Endothelial cell of umbilical vein (primary cell): Measurements from ENCODE around the gene ARHGAP42. TPM values are rescaled to one million over a fixed set of nuclear protein-coding genes. Genes with fewer than 3 reads are reported as not detected.

Experiments used
- BruUV-seq: library from RNA; stranded (reverse); fragments of 400-500 nt; replicated peaks from 2 replicates; lab custom pipeline; 2021; lab: Mats Ljungman, UMichigan
- CTCF ChIA-PET: fragments of 300-600, 350-600 bp; sonication (Branson Sonifier 250); formaldehyde crosslinking; loops from one replicate; lab custom pipeline; 2021; ENCODE audit warnings: antibody characterized with exemption, inconsistent platforms; lab: Charles Lee
- POLR2A ChIA-PET: fragments of 300-600, 350-600 bp; sonication (Branson Sonifier 250); formaldehyde crosslinking; loops from one replicate; lab custom pipeline; 2021; ENCODE audit warnings: antibody characterized with exemption, inconsistent platforms; lab: Charles Lee
- DNase-seq: peaks from one replicate; pipeline ENCODE4 v3.0.0-alpha.2; 2011; ENCODE audit warnings: low read depth, low spot score
- FAIRE-seq: peaks from 2 replicates; lab custom pipeline; 2011; peaks lifted over from hg19 to GRCh38; lab: Jason Lieb, UNC
- H2AFZ ChIP-seq: 2 replicates; pipeline ENCODE4 v1.6.0; 2012; ENCODE audit warnings: low read depth, low read length, control low read depth, inconsistent platforms
- H3K27ac ChIP-seq: 2 replicates; pipeline ENCODE4 v1.5.1; 2011; ENCODE audit warnings: low read depth, mild to moderate bottlenecking, control low read depth, low read length, moderate library complexity; ENCODE audit not compliant: insufficient read depth
- H3K27me3 ChIP-seq, 2 experiments: 2 replicates each; pipeline versions ENCODE4 v1.6.0 to v1.6.1; 2011; ENCODE audit warnings: low read length in 2 of 2, mixed read lengths in 1 of 2; ENCODE audit not compliant: control insufficient read depth in 2 of 2, insufficient read depth in 2 of 2
- H3K36me3 ChIP-seq, 2 experiments: 2 replicates in 1 of 2; 3 replicates in 1 of 2; pipeline ENCODE4 v1.5.1; 2011; ENCODE audit warnings: low read length in 2 of 2, mild to moderate bottlenecking in 1 of 2, moderate library complexity in 1 of 2; ENCODE audit not compliant: control insufficient read depth in 2 of 2, insufficient read depth in 2 of 2; ENCODE audit errors: extremely low read depth in 1 of 2
- H3K4me1 ChIP-seq: 3 replicates; pipeline ENCODE4 v1.5.1; 2011; ENCODE audit warnings: mild to moderate bottlenecking, low read length; ENCODE audit not compliant: control insufficient read depth, insufficient read depth; ENCODE audit errors: extremely low read depth
- H3K4me2 ChIP-seq: 2 replicates; pipeline ENCODE4 v1.6.1; 2011; ENCODE audit warnings: low read length, control low read depth, mixed read lengths; ENCODE audit not compliant: insufficient read depth
- H3K4me3 ChIP-seq, 3 experiments: fragments of 200-600 bp in 1 of 3; sonication (generic), shearing (Covaris generic) in 1 of 3; replicated peaks in 1 of 3; 2 replicates each; pipeline ENCODE4 v1.5.1; 2011 to 2016; ENCODE audit warnings: control low read depth in 3 of 3, low read length in 3 of 3, mild to moderate bottlenecking in 2 of 3, inconsistent platforms in 1 of 3, low read depth in 1 of 3, moderate library complexity in 1 of 3; ENCODE audit not compliant: insufficient read depth in 1 of 3
- H3K79me2 ChIP-seq: 2 replicates; pipeline ENCODE4 v1.6.0; 2012; ENCODE audit warnings: low read length, inconsistent platforms; ENCODE audit not compliant: control insufficient read depth, insufficient read depth
- H3K9ac ChIP-seq: replicated peaks from 2 replicates; pipeline ENCODE3; 2011; ENCODE audit warnings: low read length, control low read depth; ENCODE audit not compliant: insufficient read depth; ENCODE audit errors: extremely low read depth
- H3K9me1 ChIP-seq: replicated peaks from 3 replicates; pipeline ENCODE4 v1.6.0; 2011; ENCODE audit warnings: mild to moderate bottlenecking, low read length; ENCODE audit not compliant: control insufficient read depth, insufficient read depth; ENCODE audit errors: extremely low read depth
- H3K9me3 ChIP-seq: replicated peaks from 2 replicates; pipeline ENCODE4 v1.5.1; 2012; ENCODE audit warnings: low read length, inconsistent platforms; ENCODE audit not compliant: control insufficient read depth, insufficient read depth
- H4K20me1 ChIP-seq: replicated peaks from 2 replicates; pipeline ENCODE3; 2011; ENCODE audit warnings: mild to moderate bottlenecking, low read length; ENCODE audit not compliant: control insufficient read depth, insufficient read depth; ENCODE audit errors: extremely low read depth
- EZH2 ChIP-seq: IDR thresholded peaks from 2 replicates; pipeline ENCODE4 v1.6.1; 2012; ENCODE audit warnings: borderline replicate concordance, low read depth, mild to moderate bottlenecking, moderate library complexity, low read length, inconsistent platforms; ENCODE audit not compliant: severe bottlenecking
- FOS ChIP-seq: IDR thresholded peaks from 2 replicates; pipeline ENCODE4 v1.6.1; 2011; ENCODE audit warnings: mild to moderate bottlenecking, low read length, moderate library complexity, borderline replicate concordance; ENCODE audit not compliant: insufficient read depth
- GATA2 ChIP-seq: IDR thresholded peaks from 2 replicates; pipeline ENCODE4 v1.7.0; 2011; ENCODE audit warnings: low read depth, mild to moderate bottlenecking, moderate library complexity, mixed read lengths, low read length; ENCODE audit not compliant: insufficient read length, insufficient read depth
- JUN ChIP-seq: IDR thresholded peaks from 2 replicates; pipeline ENCODE4 v1.6.1; 2011; ENCODE audit warnings: borderline replicate concordance, low read depth; ENCODE audit not compliant: insufficient read length, insufficient read depth
- MYC ChIP-seq: IDR thresholded peaks from one replicate; pipeline ENCODE4 v1.6.1; 2011; ENCODE audit warnings: mild to moderate bottlenecking, low read depth, low read length
- POLR2A ChIP-seq: IDR thresholded peaks from 2 replicates; pipeline ENCODE4 v1.6.1; 2012; ENCODE audit warnings: low read depth, mild to moderate bottlenecking, control low read depth, low read length
- POLR2AphosphoS5 ChIP-seq: IDR thresholded peaks from 2 replicates; pipeline ENCODE4 v1.6.1; 2012; ENCODE audit warnings: low read depth, mild to moderate bottlenecking, control low read depth, low read length, moderate library complexity; ENCODE audit not compliant: insufficient read depth
- dilution Hi-C: fragments of 300-500 bp; cut with MboI; formaldehyde crosslinking; loops from one replicate; pipeline ENCODE4 v1.15.0; 2019; ENCODE audit warnings: low sequenced_read_pairs; ENCODE audit not compliant: extremely low pct_ligation_motif_present
- intact Hi-C: fragments of 100-400 bp; cut with micrococcal nuclease; formaldehyde crosslinking; loops from one replicate; pipeline ENCODE4 v1.10.0; 2022
- polyA plus RNA-seq, 4 experiments: library from polyadenylated mRNA; depleted of rRNA in 3 of 4; stranded (reverse) in 3 of 4; unstranded in 1 of 4; fragments of >200 nt; gene quantifications; 2 replicates each; pipeline versions ENCODE4 v1.2.1 to v1.2.3, GENCODE V29; 2011 to 2012; ENCODE audit warnings: missing spikeins in 1 of 4
- total RNA-seq: library from RNA; stranded (reverse); gene quantifications from 2 replicates; pipeline ENCODE4 v1.2.3, GENCODE V29; 2021

Gene ARHGAP42
- total and polyA plus RNA-seq, 2 donors (not counting 3 experiments of a cell fraction or from before 2014, with no cell fraction given) = 1.8 to 2.4 TPM

- no TSS peak for BruUV-seq
- no peak for FAIRE-seq
- Histone ChIP-seq H3K27me3 (no peaks in the 10 kb centered on the region), H4K20me1 (no peaks in the 10 kb centered on the region), H3K9me3 (no peaks in the 10 kb centered on the region), H3K36me3 (no peaks in the 10 kb centered on the region), H3K4me1 (no peaks in the 10 kb centered on the region), H2AFZ (no peak overlapping the region), H3K27ac (no peak overlapping the region), H3K9me1 (no peaks in the 10 kb centered on the region), H3K79me2 (no peaks in the 10 kb centered on the region), H3K4me3 (no peak overlapping the region), H3K9ac (no peak overlapping the region), H3K4me2 (no peak overlapping the region)
- POLR2A ChIA-PET = no interaction called here
- intact Hi-C loops (no loop called here), dilution Hi-C loops (no loop called here)
- CTCF ChIA-PET = no interaction called here
- no peak for DNase-seq
- TF ChIP-seq MYC (no peak), POLR2A (no peak), EZH2 (no peak), POLR2AphosphoS5 (no peak), GATA2 (no peak), JUN (no peak)
Observed at GRCh38 chr11:100875521-100875869, 188.4 kb downstream of the ARHGAP42 start.

GRCh38 chr11:100876815-100877520 is 189.9 kb downstream of the ARHGAP42 start:
- H3K27me3 ChIP-seq = no peaks in the 10 kb centered on the region
- FAIRE-seq = no peak
- no peaks in the 10 kb centered on the region for H4K20me1 ChIP-seq
- no peaks in the 10 kb centered on the region for H3K36me3 ChIP-seq
- dilution Hi-C loops = no loop called here
- POLR2A ChIA-PET = no interaction called here
- CTCF ChIA-PET = interaction anchor here (0.8 to 1.3 kb wide), 6 partner anchors 9 to 300 kb away, joined by 3 to 4 read pairs (median 3); no protein-coding TSS in a partner anchor
- DNase-seq = peak; percentile 5
- no peak overlapping the region for H3K4me2 ChIP-seq
- H3K9me1 ChIP-seq = no peaks in the 10 kb centered on the region
- no peak overlapping the region for H3K4me3 ChIP-seq
- H3K79me2 ChIP-seq = no peaks in the 10 kb centered on the region
- H3K9me3 ChIP-seq = no peaks in the 10 kb centered on the region
- H2AFZ ChIP-seq = no peak overlapping the region
- intact Hi-C loops = no loop called here
- no peak overlapping the region for H3K27ac ChIP-seq
- no peaks in the 10 kb centered on the region for H3K4me1 ChIP-seq
- no TSS peak for BruUV-seq
- no peak overlapping the region for H3K9ac ChIP-seq
- TF ChIP-seq FOS (no peak), GATA2 (no peak), POLR2AphosphoS5 (no peak)
